HCT116 (cell line): Measurements from ENCODE around the gene NAALADL2.

ENCODE experiments used
- CTCF ChIP-seq, 3 experiments: fragments of 200-600 bp in 1 of 3; sonication (generic) in 1 of 3; IDR thresholded peaks in 2 of 3; conservative IDR thresholded peaks in 1 of 3; 2 replicates each; pipeline ENCODE4 v1.5.1; 2012 to 2017; ENCODE audit warnings: low read depth in 2 of 3, low read length in 2 of 3, antibody characterized with exemption in 1 of 3, borderline replicate concordance in 1 of 3, control low read depth in 1 of 3, mild to moderate bottlenecking in 1 of 3, mixed read lengths in 1 of 3, mixed run types in 1 of 3, moderate library complexity in 1 of 3; ENCODE audit not compliant: insufficient read depth in 1 of 3
- EZH2phosphoT487 ChIP-seq: fragments of 200-600 bp; IDR thresholded peaks from 2 replicates; pipeline ENCODE4 v1.6.1; 2018; ENCODE audit warnings: antibody characterized with exemption, borderline replicate concordance

GRCh38 chr3:175792245-175792644 is 933.1 kb downstream of the NAALADL2 start:
- TF ChIP-seq EZH2phosphoT487 (no peak), CTCF (IDR thresholded peaks at IDR 0.05 in 2 of 3, conservative IDR thresholded peaks at IDR 0.05 in 1 of 3; ENCODE audit: borderline replicate concordance in 1 of 3, insufficient read depth in 1 of 3, low read depth in 2 of 3, low read length in 2 of 3) (no peak)
